Chondrocyte (in vitro differentiated cells): ENCODE results near the gene MMS19. TPM values are rescaled to one million over a fixed set of nuclear protein-coding genes. Genes with fewer than 3 reads are reported as not detected.

ENCODE experiments used
- DNase-seq: peaks from one replicate; pipeline ENCODE4 v3.0.0; 2021; ENCODE audit warnings: mixed read lengths, low spot score
- H3K27ac Mint-ChIP-seq: one replicate; pipeline ENCODE4 v1.8.0; 2021; ENCODE audit warnings: mild to moderate bottlenecking, moderate library complexity, mixed read lengths; ENCODE audit not compliant: unreplicated experiment
- H3K27me3 Mint-ChIP-seq: 2 replicates; pipeline ENCODE4 v1.8.0; 2021; ENCODE audit warnings: low read depth, mixed read lengths
- H3K36me3 Mint-ChIP-seq: 2 replicates; pipeline ENCODE4 v1.8.0; 2021; ENCODE audit warnings: low read depth, mixed read lengths
- H3K4me1 Mint-ChIP-seq: 2 replicates; pipeline ENCODE4 v1.8.0; 2021; ENCODE audit warnings: low read depth, mild to moderate bottlenecking, mixed read lengths
- H3K4me3 Mint-ChIP-seq: one replicate; pipeline ENCODE4 v1.8.0; 2021; ENCODE audit warnings: mild to moderate bottlenecking, moderate library complexity, mixed read lengths; ENCODE audit not compliant: unreplicated experiment
- H3K9me3 Mint-ChIP-seq: 2 replicates; pipeline ENCODE4 v1.8.0; 2021; ENCODE audit warnings: low read depth, mixed read lengths
- CTCF ChIP-seq: fragments of 200-600 bp; sonication (generic); IDR thresholded peaks from 2 replicates; pipeline ENCODE4 v1.5.0; 2021; ENCODE audit warnings: antibody characterized with exemption, mild to moderate bottlenecking, moderate library complexity
- total RNA-seq: library from RNA; stranded (reverse); gene quantifications from 3 replicates; pipeline ENCODE4 v1.2.1, GENCODE V29; 2021

The MMS19 gene
- total RNA-seq, 1 donor from 2014 or later: 63.4 TPM

- Mint-ChIP-seq H3K4me3 (no peak overlapping the region), H3K4me1 (peaks cover 34% of the 10 kb centered on the region), H3K9me3 (no peaks in the 10 kb centered on the region), H3K27me3 (no peaks in the 10 kb centered on the region), H3K27ac (peak overlapping the region; percentile 24), H3K36me3 (no peaks in the 10 kb centered on the region)
- no peak for DNase-seq
- no peak for TF ChIP-seq CTCF
These were observed 5.2 kb upstream of the MMS19 start for GRCh38 chr10:97503406-97503805.

- no peak for TF ChIP-seq CTCF
- Mint-ChIP-seq H3K9me3 (no peaks in the 10 kb centered on the region), H3K27me3 (no peaks in the 10 kb centered on the region), H3K36me3 (no peaks in the 10 kb centered on the region), H3K4me1 (peaks cover 29% of the 10 kb centered on the region), H3K4me3 (no peak overlapping the region), H3K27ac (no peak overlapping the region)
- no peak for DNase-seq
These were observed 4.7 kb upstream of the MMS19 start for GRCh38 chr10:97502916-97503315.

GRCh38 chr10:97500297-97500575 lies 2.0 kb upstream of the MMS19 start:
- Mint-ChIP-seq H3K27ac (peak overlapping the region; percentile 86), H3K36me3 (no peaks in the 10 kb centered on the region), H3K9me3 (no peaks in the 10 kb centered on the region), H3K4me1 (peaks cover 51% of the 10 kb centered on the region), H3K27me3 (no peaks in the 10 kb centered on the region), H3K4me3 (peak overlapping the region; percentile 88)
- no peak for DNase-seq
- no peak for TF ChIP-seq CTCF

- Mint-ChIP-seq H3K27ac (peak overlapping the region; percentile 86), H3K4me1 (peaks cover 56% of the 10 kb centered on the region), H3K4me3 (peak overlapping the region; percentile 88), H3K36me3 (no peaks in the 10 kb centered on the region), H3K27me3 (no peaks in the 10 kb centered on the region), H3K9me3 (no peaks in the 10 kb centered on the region)
- TF ChIP-seq CTCF: no peak
- no peak for DNase-seq
These were observed 1.5 kb upstream of the MMS19 start for GRCh38 chr10:97499561-97500296.

GRCh38 chr10:97498841-97499560 lies 779 bp upstream of the MMS19 start, which contains the start of gene UBTD1:
UBTD1 (plus strand) TSS chr10:97498924; CDS start chr10:97499204, 280 bp downstream.
- DNase-seq: no peak

More at GRCh38 chr10:97498841-97499560, 779 bp upstream of the MMS19 start, which contains the start of gene UBTD1:
- Mint-ChIP-seq H3K9me3 (no peaks in the 10 kb centered on the region), H3K27me3 (no peaks in the 10 kb centered on the region), H3K4me3 (peak within 1 kb of the TSS; percentile 88), H3K27ac (peak within 1 kb of the TSS; percentile 94), H3K36me3 (no peaks in the 10 kb centered on the region), H3K4me1 (peaks cover 63% of the 10 kb centered on the region)
- TF ChIP-seq CTCF: peak; percentile 51
